Measurements from ENCODE around the gene COL27A1. TPM values are rescaled to one million over a fixed set of nuclear protein-coding genes. Genes with fewer than 3 reads are reported as not detected.

COL27A1 gene
- polyA plus RNA-seq, 4 donors, result 31.8 to 52.3 (median 39.3) TPM

- no peak for DNase-seq (ENCODE audit: low read depth in 4 of 4, low spot score in 3 of 4)
Measured at GRCh38 chr9:114220061-114220541, 64.8 kb downstream of the COL27A1 start.

GRCh38 chr9:114221706-114222465 is 66.5 kb downstream of the COL27A1 start:
- no peak for DNase-seq (ENCODE audit: low read depth in 4 of 4, low spot score in 3 of 4)

- DNase-seq (ENCODE audit: low read depth in 4 of 4, low spot score in 3 of 4), result no peak
Measured at GRCh38 chr9:114223564-114224246, 68.4 kb downstream of the COL27A1 start.

- no peak for DNase-seq (ENCODE audit: low read depth in 4 of 4, low spot score in 3 of 4)
Measured at GRCh38 chr9:114224247-114224610, 68.9 kb downstream of the COL27A1 start.

- DNase-seq (ENCODE audit: low read depth in 4 of 4, low spot score in 3 of 4), result no peak
Measured at GRCh38 chr9:114225561-114226212, 70.3 kb downstream of the COL27A1 start.

- no peak for DNase-seq (ENCODE audit: low read depth in 4 of 4, low spot score in 3 of 4)
Measured at GRCh38 chr9:114226246-114227055, 71.1 kb downstream of the COL27A1 start.

- no peak for DNase-seq (ENCODE audit: low read depth in 4 of 4, low spot score in 3 of 4)
Measured at GRCh38 chr9:114227288-114228015, 72.1 kb downstream of the COL27A1 start.

GRCh38 chr9:114228016-114228808 is 72.9 kb downstream of the COL27A1 start:
- no peak for DNase-seq (ENCODE audit: low read depth in 4 of 4, low spot score in 3 of 4)

GRCh38 chr9:114229295-114229694 is 74.0 kb downstream of the COL27A1 start:
- no peak for DNase-seq (ENCODE audit: low read depth in 4 of 4, low spot score in 3 of 4)

- DNase-seq (ENCODE audit: low read depth in 4 of 4, low spot score in 3 of 4), result no peak
Measured at GRCh38 chr9:114230068-114230467, 74.7 kb downstream of the COL27A1 start.

GRCh38 chr9:114231273-114231672 is 75.9 kb downstream of the COL27A1 start:
- no peak for DNase-seq (ENCODE audit: low read depth in 4 of 4, low spot score in 3 of 4)

GRCh38 chr9:114231719-114232449 is 76.5 kb downstream of the COL27A1 start:
- DNase-seq (ENCODE audit: low read depth in 4 of 4, low spot score in 3 of 4), result no peak

GRCh38 chr9:114233491-114234185 is 78.3 kb downstream of the COL27A1 start:
- no peak for DNase-seq (ENCODE audit: low read depth in 4 of 4, low spot score in 3 of 4)

- DNase-seq (ENCODE audit: low read depth in 4 of 4, low spot score in 3 of 4), result no peak
Measured at GRCh38 chr9:114235033-114235661, 79.8 kb downstream of the COL27A1 start.

GRCh38 chr9:114236391-114237138 is 81.2 kb downstream of the COL27A1 start:
- no peak for DNase-seq (ENCODE audit: low read depth in 4 of 4, low spot score in 3 of 4)

GRCh38 chr9:114237247-114237646 is 81.9 kb downstream of the COL27A1 start:
- DNase-seq (ENCODE audit: low read depth in 4 of 4, low spot score in 3 of 4), result no peak

- DNase-seq (ENCODE audit: low read depth in 4 of 4, low spot score in 3 of 4), result no peak
Measured at GRCh38 chr9:114237781-114238180, 82.4 kb downstream of the COL27A1 start.
